Thyroid gland (tissue), 4 donors: ENCODE results near the gene CD79B.

Experiments
- CTCF ChIP-seq, 6 experiments: fragments of 200-600 bp in 3 of 6; fragments of 450-650 bp in 3 of 6; sonication (generic) in 3 of 6; IDR thresholded peaks; one replicate each; pipeline ENCODE4 v1.5.1; 2016 to 2019; ENCODE audit warnings: antibody characterized with exemption in 6 of 6, mild to moderate bottlenecking in 2 of 6, inconsistent platforms in 1 of 6, moderate library complexity in 1 of 6
- POLR2A ChIP-seq, 2 donors: fragments of 450-650 bp; IDR thresholded peaks; one replicate each; pipeline ENCODE4 v1.6.1; 2017; ENCODE audit warnings: antibody characterized with exemption in 2 of 2, mild to moderate bottlenecking in 2 of 2, moderate library complexity in 1 of 2

- TF ChIP-seq CTCF (IDR thresholded peaks at IDR 0.05) (peak; percentile 51 to 91 (median 61)), POLR2A (IDR thresholded peaks at IDR 0.05) (no peak)
Observed at GRCh38 chr17:63911657-63912100, 20.5 kb downstream of the CD79B start.
